ENCODE results near the gene ADAM12. TPM values are rescaled to one million over a fixed set of nuclear protein-coding genes. Genes with fewer than 3 reads are reported as not detected.

ADAM12 gene
- total RNA-seq, 2 donors from 2014 or later: 15.2 to 36.6 TPM

GRCh38 chr10:126422567-126422966 lies 34.3 kb upstream of the ADAM12 start:
- Mint-ChIP-seq H3K36me3 (ENCODE audit: low read depth) (no peaks in the 10 kb centered on the region), H3K4me1 (no peaks in the 10 kb centered on the region), H3K27ac (no peak overlapping the region), H3K27me3 (no peaks in the 10 kb centered on the region), H3K4me3 (no peak overlapping the region)
- ATAC-seq (no peak), DNase-seq (no peak)
- H3K9me3 ChIP-seq (ENCODE audit: control insufficient read depth, low read length, poor library complexity, severe bottlenecking): no peaks in the 10 kb centered on the region

- ATAC-seq: no peak
- DNase-seq: no peak
- H3K9me3 ChIP-seq (ENCODE audit: control insufficient read depth, low read length, poor library complexity, severe bottlenecking): no peaks in the 10 kb centered on the region
- H3K27me3 Mint-ChIP-seq: no peaks in the 10 kb centered on the region
- no peak overlapping the region for H3K4me3 Mint-ChIP-seq
- no peaks in the 10 kb centered on the region for H3K4me1 Mint-ChIP-seq
- H3K36me3 Mint-ChIP-seq (ENCODE audit: low read depth): no peaks in the 10 kb centered on the region
- no peak overlapping the region for H3K27ac Mint-ChIP-seq
These were observed 33.5 kb upstream of the ADAM12 start for GRCh38 chr10:126421756-126422256.

GRCh38 chr10:126420567-126421300 lies 32.5 kb upstream of the ADAM12 start:
- no peaks in the 10 kb centered on the region for H3K4me1 Mint-ChIP-seq
- no peaks in the 10 kb centered on the region for H3K9me3 ChIP-seq (ENCODE audit: control insufficient read depth, low read length, poor library complexity, severe bottlenecking)
- H3K4me3 Mint-ChIP-seq: no peak overlapping the region
- DNase-seq (no peak), ATAC-seq (no peak)
- no peaks in the 10 kb centered on the region for H3K27me3 Mint-ChIP-seq
- H3K36me3 Mint-ChIP-seq (ENCODE audit: low read depth): no peaks in the 10 kb centered on the region
- no peak overlapping the region for H3K27ac Mint-ChIP-seq

DNA sequence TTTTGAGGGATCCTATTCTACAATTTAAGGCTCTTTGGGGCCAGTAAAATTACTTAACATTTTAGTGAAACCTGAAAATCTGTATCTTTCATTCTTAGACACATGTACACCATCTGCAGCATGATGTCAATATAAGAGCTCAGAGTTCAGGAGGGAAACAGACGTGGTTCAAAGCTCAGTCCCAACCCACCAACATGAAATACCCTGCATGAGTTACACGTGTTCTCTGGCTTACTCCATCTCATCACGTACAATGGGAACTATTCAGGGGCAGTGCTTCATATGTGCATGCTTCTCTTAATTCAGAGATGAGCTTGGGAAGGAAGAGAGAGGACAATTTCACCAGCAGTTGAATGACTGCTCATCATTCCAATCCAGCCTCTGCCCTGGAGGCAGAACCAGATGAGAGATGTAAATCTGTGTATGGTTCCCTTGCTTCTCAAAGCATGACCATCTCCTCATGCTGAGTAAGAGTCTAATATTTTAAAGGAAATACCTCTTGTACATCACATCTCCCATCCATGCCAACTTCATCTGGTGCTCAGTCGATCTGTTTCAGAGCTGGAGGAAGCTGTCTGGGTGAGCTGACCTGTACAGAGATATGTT lies 29.0 kb upstream of the ADAM12 start:
- Mint-ChIP-seq H3K27me3 (no peaks in the 10 kb centered on the region), H3K27ac (no peak overlapping the region), H3K36me3 (ENCODE audit: low read depth) (no peaks in the 10 kb centered on the region), H3K4me3 (no peak overlapping the region), H3K4me1 (no peaks in the 10 kb centered on the region)
- DNase-seq (no peak), ATAC-seq (no peak)
- no peaks in the 10 kb centered on the region for H3K9me3 ChIP-seq (ENCODE audit: control insufficient read depth, low read length, poor library complexity, severe bottlenecking)

- H3K4me1 Mint-ChIP-seq: no peaks in the 10 kb centered on the region
- ATAC-seq: no peak
- no peaks in the 10 kb centered on the region for H3K9me3 ChIP-seq (ENCODE audit: control insufficient read depth, low read length, poor library complexity, severe bottlenecking)
- H3K36me3 Mint-ChIP-seq (ENCODE audit: low read depth): no peaks in the 10 kb centered on the region
- no peak for DNase-seq
- H3K27me3 Mint-ChIP-seq: no peaks in the 10 kb centered on the region
- H3K4me3 Mint-ChIP-seq: no peak overlapping the region
- no peak overlapping the region for H3K27ac Mint-ChIP-seq
These were observed 21.5 kb upstream of the ADAM12 start for GRCh38 chr10:126409821-126410220.

- DNase-seq: no peak
- H3K36me3 Mint-ChIP-seq (ENCODE audit: low read depth): no peaks in the 10 kb centered on the region
These were observed 20.8 kb upstream of the ADAM12 start for GRCh38 chr10:126408953-126409641.

GRCh38 chr10:126407831-126408230 lies 19.6 kb upstream of the ADAM12 start:
- Mint-ChIP-seq H3K4me3 (no peak overlapping the region), H3K4me1 (no peaks in the 10 kb centered on the region), H3K27me3 (no peaks in the 10 kb centered on the region), H3K36me3 (ENCODE audit: low read depth) (no peaks in the 10 kb centered on the region), H3K27ac (no peak overlapping the region)
- H3K9me3 ChIP-seq (ENCODE audit: control insufficient read depth, low read length, poor library complexity, severe bottlenecking): no peaks in the 10 kb centered on the region
- DNase-seq (no peak), ATAC-seq (no peak)

More at GRCh38 chr10:126408953-126409641, 20.8 kb upstream of the ADAM12 start:
- Mint-ChIP-seq H3K27me3 (no peaks in the 10 kb centered on the region), H3K4me3 (no peak overlapping the region), H3K27ac (no peak overlapping the region), H3K4me1 (no peaks in the 10 kb centered on the region)
- H3K9me3 ChIP-seq (ENCODE audit: control insufficient read depth, low read length, poor library complexity, severe bottlenecking): no peaks in the 10 kb centered on the region
- ATAC-seq: no peak

DNA sequence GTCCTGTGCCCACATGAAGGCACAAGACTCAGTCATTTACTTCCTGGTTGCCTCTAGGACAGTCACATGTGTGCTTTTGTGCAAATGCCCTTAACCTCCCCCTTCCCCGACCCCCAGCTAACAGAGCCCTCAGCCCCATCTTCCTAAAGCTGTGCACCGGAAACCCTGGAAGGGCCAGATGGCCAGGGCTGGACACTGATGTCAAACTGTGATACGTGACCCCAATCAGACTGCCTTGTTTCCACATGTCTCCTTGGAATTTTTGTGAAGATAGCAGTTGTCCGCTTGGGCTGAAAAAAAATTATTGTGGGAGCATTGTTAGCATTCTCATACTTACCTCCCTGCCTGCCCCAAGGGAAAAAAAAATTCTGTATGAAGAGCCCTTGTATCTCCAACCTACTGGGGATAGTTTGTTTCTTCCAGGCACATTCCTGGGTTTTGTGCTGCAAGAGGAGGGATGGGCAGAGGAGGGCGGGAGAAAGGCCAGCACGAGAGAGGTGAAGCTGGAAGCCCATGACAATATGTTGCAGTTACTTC lies 17.0 kb upstream of the ADAM12 start:
- no peaks in the 10 kb centered on the region for H3K36me3 Mint-ChIP-seq (ENCODE audit: low read depth)
- no peaks in the 10 kb centered on the region for H3K4me1 Mint-ChIP-seq
- ATAC-seq (no peak), DNase-seq (no peak)
- no peak overlapping the region for H3K4me3 Mint-ChIP-seq
- no peak overlapping the region for H3K27ac Mint-ChIP-seq
- H3K27me3 Mint-ChIP-seq: no peaks in the 10 kb centered on the region
- no peaks in the 10 kb centered on the region for H3K9me3 ChIP-seq (ENCODE audit: control insufficient read depth, low read length, poor library complexity, severe bottlenecking)

- no peaks in the 10 kb centered on the region for H3K36me3 Mint-ChIP-seq (ENCODE audit: low read depth)
- no peak for ATAC-seq
- DNase-seq: no peak
- H3K27me3 Mint-ChIP-seq: no peaks in the 10 kb centered on the region
- no peaks in the 10 kb centered on the region for H3K4me1 Mint-ChIP-seq
- no peak overlapping the region for H3K4me3 Mint-ChIP-seq
- H3K9me3 ChIP-seq (ENCODE audit: control insufficient read depth, low read length, poor library complexity, severe bottlenecking): no peaks in the 10 kb centered on the region
- H3K27ac Mint-ChIP-seq: no peak overlapping the region
These were observed 14.7 kb upstream of the ADAM12 start for GRCh38 chr10:126402721-126403695.

GRCh38 chr10:126400641-126401040 lies 12.4 kb upstream of the ADAM12 start:
- no peak for ATAC-seq
- H3K4me3 Mint-ChIP-seq: no peak overlapping the region
- no peaks in the 10 kb centered on the region for H3K27me3 Mint-ChIP-seq
- DNase-seq: no peak
- H3K27ac Mint-ChIP-seq: no peak overlapping the region
- H3K4me1 Mint-ChIP-seq: no peaks in the 10 kb centered on the region
- H3K36me3 Mint-ChIP-seq (ENCODE audit: low read depth): no peaks in the 10 kb centered on the region
- no peaks in the 10 kb centered on the region for H3K9me3 ChIP-seq (ENCODE audit: control insufficient read depth, low read length, poor library complexity, severe bottlenecking)

GRCh38 chr10:126398924-126399323 lies 10.6 kb upstream of the ADAM12 start:
- no peak for DNase-seq
- H3K36me3 Mint-ChIP-seq (ENCODE audit: low read depth): no peaks in the 10 kb centered on the region
- H3K4me1 Mint-ChIP-seq: no peaks in the 10 kb centered on the region
- H3K4me3 Mint-ChIP-seq: no peak overlapping the region
- H3K27me3 Mint-ChIP-seq: no peaks in the 10 kb centered on the region
- H3K27ac Mint-ChIP-seq: no peak overlapping the region
- no peaks in the 10 kb centered on the region for H3K9me3 ChIP-seq (ENCODE audit: control insufficient read depth, low read length, poor library complexity, severe bottlenecking)
- no peak for ATAC-seq

- no peak overlapping the region for H3K27ac Mint-ChIP-seq
- peak overlapping the region; percentile 12 for H3K4me3 Mint-ChIP-seq
- no peaks in the 10 kb centered on the region for H3K36me3 Mint-ChIP-seq (ENCODE audit: low read depth)
- peak; percentile 53 for ATAC-seq
- no peak for DNase-seq
- no peaks in the 10 kb centered on the region for H3K27me3 Mint-ChIP-seq
- H3K9me3 ChIP-seq (ENCODE audit: control insufficient read depth, low read length, poor library complexity, severe bottlenecking): no peaks in the 10 kb centered on the region
- H3K4me1 Mint-ChIP-seq: no peaks in the 10 kb centered on the region
These were observed 10.1 kb upstream of the ADAM12 start for GRCh38 chr10:126398383-126398743.
